HG03439 (cell line): ENCODE data around the gene FTL.

ENCODE experiments used
- ATAC-seq: cut with Tn5 transposase; IDR thresholded peaks from one replicate; pipeline ENCODE4 v1.9.1; 2021; ENCODE audit warnings: mild to moderate bottlenecking, moderate library complexity; ENCODE audit not compliant: unreplicated experiment

The FTL gene

DNA sequence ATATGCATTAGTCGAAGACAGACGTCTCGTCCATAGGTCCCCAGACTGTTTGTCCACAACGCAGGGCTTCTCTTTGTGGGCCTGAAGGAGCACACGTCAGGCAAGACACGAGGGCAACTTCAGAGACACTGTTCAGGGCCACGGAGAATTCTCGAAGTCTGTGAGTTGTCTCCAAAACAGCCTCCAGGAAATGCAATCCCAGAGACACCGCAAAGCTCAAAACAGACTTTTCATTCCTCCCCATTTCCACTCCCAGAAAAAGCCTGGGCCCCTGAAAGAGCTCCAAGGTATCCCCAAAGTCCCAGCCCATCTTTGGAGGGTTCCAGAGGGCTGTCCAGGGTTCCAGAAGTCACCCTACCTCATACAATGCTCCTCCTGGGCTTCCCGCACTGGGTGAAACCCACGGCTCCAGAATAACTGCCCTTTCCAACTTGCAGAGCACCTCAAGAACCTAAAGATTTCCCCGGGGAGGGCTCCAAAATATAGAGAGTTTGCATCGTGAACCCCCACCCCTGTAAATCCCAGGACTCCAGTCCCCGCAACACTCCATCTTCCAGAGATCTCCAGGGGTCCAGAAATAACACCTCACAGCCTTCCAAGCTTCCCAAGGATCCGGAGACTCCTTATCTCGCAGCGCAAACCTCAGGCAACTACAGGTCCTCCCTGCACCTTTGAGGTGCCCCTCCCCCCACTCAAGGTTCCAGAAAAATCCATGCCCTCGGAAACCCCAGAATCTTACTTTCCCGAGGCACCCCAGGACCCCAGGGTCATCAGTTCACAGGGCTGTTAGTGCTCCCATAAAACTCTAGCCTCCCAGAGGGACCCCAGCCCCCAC, 687 bp upstream of the FTL start:
- ATAC-seq, result no peak

DNA sequence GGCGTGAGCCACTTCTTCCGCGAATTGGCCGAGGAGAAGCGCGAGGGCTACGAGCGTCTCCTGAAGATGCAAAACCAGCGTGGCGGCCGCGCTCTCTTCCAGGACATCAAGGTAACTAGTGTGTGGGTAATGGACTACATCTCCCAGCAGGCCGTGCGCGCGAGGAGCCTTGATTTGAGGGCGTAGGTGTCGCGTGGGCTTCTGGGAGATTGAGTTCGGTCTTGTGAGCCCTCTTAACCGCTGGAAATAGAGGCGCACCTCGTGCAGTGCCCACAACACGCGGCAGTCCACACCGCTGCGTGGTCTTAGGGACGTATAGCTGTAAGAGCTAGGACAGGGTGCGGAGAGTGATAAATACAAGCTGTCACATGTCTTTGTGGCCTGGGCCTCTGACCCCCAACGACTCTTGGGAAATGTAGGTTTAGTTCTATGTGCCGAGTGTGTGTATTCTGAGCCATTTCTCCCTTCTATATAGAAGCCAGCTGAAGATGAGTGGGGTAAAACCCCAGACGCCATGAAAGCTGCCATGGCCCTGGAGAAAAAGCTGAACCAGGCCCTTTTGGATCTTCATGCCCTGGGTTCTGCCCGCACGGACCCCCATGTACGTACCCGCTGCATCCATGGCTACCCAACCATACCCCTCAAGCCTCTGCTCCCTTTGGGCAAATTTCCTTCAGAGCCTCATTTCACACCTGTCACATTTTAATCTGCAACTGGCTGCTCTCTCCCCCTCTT, 864 bp downstream of the FTL start:
- ATAC-seq, result peak; percentile 24

DNA sequence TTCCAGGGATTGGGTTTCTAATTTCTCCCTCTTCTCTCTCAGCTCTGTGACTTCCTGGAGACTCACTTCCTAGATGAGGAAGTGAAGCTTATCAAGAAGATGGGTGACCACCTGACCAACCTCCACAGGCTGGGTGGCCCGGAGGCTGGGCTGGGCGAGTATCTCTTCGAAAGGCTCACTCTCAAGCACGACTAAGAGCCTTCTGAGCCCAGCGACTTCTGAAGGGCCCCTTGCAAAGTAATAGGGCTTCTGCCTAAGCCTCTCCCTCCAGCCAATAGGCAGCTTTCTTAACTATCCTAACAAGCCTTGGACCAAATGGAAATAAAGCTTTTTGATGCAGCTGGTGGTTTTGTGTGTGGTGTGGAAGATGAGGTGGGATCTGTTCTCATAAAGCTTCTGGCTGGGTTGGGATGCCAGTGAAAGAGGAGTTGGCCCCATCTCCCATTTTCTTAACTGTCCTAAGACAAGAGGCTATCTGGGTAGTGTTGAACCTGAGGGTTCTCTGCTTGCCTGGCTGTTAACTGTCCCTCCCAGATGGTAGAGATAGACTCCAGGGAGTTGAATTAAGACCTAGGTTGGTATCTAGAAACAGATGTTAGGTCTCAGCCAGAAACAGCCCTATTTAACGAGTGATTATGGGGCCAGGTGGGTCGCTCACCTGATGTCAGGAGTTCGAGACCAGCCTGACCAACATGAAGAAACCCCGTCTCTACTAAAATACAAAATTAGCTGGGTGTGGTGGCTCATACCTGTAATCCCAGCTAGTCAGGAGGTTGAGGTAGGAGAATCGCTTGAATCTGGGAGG, 1.6 kb downstream of the FTL start:
- ATAC-seq, result no peak

DNA sequence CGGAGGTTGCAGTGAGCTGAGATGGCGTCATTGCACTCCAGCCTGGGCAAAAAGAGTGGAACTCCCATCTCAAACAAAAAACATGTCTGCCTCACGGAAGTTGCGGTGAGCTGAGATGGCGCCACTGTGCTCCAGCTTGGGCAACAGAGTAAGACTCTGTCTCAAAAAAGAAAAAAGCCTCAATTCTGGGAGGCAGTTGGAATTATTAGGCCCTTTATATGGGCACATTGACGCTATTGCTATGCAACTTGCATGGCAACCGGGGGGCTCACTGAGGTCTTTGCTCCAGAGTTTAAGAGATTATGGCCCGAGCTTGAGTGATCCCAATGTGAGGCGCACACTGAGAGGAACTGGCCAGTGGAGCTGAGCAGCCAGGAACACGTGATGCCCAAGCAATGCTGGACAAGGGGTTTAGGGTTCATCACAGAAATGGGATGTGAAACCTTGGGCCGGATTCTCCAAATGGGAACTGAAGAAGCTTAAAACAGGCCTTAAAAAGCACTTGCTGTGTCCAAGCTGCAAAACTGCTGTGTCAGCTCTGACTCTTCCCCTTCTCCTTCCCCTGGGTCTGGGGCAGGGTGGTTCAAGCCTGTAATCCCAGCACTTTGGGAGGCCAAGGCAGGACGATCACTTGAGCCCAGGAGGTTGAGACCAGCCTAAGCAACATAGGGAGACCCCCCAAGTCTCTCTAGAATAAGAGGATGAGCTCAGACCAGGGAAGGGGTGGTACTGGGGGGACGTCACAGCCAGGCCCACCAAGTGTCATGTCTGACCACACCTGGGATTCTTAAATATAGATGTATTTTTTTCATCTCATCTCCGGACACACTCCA, 2.5 kb downstream of the FTL start:
- no peak for ATAC-seq

DNA sequence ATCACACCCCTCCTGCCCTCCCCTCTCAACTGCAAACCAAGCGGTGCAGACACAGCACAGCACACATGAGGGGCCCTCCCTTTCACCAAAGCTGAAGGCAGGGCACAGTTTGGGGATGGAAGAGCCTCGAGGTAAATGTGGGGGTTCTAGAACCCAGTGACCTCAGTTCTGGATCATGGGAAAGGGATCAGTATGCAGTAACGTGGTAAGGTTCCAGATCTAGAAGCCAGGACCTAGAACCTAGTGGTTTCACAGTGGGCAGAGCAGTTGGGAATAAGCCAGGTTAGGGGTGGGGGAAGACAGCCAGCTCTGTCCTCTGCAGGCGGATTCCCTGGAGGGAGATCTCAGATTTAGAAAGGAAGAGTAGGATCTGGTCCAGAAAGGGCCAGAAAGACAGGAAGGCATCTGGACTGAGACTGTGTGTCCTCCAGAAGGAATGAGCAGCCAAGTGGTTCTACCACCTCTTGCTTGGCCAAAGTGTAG, 3.1 kb downstream of the FTL start:
- ATAC-seq, result no peak

DNA sequence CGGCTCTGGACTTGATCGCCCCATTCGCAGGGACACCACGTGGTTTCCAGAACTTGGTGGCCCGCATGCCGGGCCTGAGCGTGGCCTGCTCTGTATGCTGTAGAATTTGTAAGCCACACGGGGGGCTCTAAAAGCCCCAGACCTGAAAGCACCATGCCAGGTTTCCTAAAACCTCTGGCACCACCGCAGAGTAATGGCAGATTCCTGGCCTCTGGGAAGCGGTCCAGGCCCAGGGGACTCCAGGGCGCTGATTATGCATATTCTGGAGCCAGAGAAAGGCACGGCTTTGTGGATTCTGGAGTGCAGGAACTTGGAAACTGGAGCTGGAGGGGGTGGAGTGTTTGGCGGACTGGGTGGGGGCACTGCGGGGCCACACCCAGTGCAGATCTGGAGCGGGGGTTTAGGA, 3.7 kb downstream of the FTL start:
- no peak for ATAC-seq

DNA sequence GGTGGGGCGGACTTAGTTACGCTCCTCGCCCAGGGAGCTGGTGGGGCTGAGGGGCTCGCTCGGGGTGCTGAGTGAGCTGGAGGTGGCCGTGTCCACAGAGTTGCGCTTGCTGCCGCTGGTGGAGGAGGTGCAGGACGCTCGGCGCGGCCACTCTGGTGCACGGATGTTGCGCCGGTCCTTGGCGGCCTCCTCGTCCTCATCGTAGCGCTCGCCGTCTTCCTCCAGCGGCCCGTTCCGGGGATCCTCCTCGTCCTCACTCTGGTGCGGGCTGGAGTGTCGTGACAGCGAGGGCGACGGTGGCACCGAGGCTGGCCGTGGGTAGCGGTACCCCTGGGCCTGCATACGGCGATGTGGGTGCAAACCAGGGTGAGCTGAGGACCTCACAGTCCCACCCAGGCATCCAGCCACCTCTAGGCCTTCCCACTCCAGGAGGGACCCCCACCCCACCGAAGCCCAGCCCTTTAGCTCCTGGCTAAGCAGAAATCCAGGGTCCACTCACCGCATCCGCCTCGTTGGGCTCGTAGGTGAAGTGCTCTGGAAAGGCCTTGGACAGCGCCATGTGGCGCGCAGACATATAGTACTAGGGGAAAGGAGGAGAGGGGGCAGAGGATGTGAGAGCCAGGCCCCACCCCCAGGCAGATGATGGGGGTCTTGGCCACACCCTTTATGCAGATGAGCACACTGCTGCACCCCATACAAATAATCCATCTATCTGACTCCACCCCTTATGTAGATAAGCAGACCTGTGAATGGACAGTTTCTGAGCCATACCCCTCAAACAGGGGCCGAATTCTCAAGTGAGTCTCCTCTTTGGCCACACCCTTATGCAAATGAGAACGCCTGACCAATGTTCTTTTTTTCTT, 4.4 kb downstream of the FTL start:
- ATAC-seq, result no peak

DNA sequence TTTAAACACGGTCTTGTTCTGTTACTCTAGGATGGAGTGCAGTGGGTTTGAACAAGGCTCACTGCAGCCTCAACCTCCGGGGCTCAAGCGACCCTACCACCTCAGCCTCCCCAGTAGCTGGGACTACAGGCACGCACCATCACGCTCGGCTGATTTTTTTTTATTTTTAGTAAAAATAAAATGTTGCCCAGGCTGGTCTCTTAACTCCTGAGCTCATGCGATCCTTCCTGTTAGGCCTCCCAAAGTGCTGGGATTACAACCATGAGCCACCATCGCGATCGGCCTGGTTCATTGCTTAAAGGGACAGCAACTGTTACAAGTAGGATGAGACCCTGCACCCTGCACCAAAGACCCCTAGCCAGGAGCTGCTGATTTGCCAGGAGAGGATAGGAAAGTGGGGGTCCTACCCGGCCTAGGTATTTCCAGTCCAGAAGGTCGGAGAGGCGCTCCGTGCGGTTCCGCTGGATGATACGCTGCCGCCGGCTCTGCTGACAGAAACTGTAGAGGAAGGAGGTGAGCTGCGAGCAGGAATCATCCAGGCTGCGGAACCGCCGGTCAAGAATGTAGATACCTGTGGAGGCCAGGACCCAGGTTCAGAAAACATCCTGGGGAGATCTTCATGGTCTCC, 5.1 kb downstream of the FTL start:
- ATAC-seq, result no peak

DNA sequence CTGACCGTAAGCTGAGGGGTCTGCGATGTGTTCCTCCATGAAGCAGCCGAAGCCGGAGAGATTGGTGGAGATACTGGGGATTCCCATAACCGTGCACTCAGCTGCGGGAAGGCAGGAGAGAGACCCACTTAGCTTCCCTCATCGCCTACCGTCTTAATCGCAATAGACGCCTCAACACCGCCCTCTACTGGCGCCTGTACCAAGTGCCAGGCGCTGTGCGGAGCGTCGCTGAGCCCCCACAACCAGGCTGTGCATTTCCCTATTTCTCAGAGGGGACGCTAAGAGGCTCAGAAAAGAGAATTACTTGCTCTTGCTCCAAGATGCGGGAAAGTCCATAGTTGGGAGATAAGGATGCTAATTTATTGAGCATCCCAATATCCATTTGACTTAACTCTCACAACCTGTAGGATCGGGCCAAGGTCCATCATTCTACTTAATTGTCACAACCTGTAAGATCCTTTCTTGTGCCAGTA, 5.8 kb downstream of the FTL start:
- ATAC-seq, result no peak

DNA sequence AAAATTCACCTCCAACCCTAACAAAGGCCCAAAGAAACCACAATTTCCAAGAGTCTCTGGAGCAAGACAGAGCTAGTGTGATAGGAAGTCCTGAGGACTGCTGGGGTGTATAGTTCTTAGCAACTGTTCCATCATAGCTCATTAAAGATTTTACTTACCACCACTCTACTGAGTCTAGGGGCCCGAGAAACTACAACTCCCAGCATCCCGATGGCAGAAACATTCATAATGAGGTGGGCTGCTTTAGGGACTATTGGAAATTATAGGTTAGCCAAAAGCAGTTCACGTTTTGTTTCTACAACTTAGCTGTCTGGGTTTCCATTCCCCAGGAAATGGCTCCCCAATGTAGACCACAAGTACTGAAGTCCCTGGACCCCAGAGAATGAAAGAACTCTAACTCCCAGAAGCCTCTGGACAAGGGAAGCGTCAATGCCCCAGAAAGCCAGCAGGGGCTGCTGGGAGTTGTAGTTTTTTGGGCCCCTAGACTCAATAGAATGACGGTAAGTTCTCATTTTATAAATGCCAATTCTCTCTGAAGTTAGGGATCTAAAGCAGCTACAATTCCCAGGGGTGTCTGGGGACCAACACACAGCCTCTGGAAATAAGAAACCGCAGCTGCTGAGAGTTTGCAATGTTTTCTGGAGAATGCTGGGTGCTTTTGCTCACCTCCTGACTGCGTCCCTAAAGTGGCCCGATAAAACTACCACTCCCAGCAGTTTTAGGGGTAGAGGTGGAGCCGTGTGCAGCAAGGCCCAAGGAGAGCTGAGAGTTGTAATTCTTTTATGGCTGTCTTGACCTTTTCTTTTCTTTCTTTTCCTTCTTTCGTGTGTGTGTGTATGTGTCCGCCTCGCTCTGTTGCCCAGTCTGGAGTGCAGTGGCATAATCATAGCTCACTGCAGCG, 11.1 kb downstream of the FTL start:
- no peak for ATAC-seq

DNA sequence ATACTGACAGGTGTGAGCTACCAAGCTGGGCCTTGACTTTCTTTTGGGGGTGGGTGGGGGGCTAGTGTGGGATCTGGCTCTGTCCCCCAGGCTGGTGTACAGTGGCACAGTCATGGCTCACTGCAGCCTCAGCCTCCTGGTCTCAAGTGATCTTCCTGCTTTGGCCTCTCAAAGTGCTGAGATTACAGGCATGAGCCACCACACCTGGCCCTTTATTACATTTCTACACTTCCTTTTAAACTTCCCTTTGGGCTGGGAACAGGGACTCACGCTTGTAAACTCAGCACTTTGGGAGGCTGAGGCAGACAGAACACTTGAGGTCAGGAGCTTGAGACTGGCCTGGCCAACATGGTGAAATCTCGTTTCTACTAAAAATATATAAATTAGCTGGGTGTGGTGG, 12.0 kb downstream of the FTL start:
- no peak for ATAC-seq

DNA sequence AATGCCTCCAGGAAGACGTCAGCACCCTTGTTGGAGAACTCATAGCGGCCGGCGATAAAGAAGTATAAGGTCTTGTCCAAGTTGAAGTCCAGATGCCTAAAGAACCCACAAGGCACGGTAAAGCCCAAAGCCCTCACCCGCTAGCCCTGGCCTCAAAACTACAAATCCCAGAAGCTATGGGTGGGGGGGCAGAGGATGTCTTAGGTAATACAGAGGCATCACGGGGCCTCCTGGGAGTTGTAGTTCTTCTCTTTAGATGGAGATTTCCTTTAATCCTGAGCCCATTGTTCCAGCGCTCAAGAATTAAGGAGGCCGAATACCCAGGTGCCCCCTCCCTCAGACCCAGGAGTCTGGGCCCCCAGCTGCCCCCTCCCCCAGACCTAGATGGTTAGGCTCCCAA, 17.2 kb downstream of the FTL start:
- ATAC-seq, result no peak

DNA sequence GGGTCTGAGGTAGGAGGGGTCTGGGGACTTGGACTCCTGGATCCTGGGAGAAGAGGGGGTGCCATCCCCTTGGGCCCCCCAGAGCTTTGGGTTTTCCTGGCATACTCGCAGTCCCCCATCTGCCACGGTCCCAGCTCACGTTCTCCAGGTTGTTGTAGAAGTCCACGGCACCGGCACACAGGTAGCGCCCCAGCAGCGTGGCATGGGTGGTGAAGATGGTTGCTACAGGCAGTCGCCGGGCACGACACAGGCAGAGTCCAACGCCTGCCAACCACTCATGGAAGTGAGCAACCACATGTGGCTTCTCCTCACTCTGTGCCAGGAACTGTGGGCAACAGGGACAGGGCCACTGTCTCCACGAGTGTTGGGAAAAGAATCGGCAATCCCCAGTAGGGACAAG, 20.6 kb downstream of the FTL start:
- ATAC-seq, result no peak

DNA sequence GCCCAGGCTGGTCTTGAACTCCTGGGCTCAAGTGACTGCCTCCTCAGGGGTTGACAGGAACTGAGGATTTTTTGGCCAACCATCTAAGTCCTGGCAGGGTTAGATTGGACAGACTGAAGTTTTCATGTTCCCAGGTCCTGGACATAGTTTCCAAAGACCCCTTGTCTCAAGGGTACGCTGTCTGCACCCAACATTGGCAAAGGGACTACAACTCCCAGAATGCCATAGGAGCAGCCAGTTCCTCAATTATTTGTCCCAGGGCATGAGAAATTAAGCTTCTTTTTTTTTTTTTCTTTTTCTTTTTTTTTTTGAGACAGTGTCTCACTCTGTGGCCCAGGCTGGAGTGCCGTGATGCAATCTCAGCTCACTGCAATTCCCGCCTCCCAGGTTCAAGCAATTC, 21.1 kb downstream of the FTL start:
- ATAC-seq, result no peak

DNA sequence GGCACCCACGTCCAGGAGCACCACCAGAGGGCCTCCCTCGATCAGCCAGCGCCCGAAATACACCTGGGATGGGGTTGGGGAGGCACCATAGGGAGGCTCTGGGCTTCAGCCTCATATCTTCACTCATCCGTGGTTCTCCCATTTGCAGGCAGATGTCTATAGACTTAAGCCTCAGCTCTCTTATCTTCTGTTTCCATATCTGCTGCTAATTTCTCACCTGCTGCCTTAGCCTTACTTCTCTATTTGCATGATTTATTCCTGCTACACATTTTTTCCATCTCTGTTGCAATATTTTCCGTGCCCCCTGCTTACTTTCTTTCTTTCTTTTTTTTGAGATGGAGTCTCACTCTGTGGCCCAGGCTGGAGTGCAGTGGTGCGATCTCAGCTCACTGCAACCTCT, 22.2 kb downstream of the FTL start:
- no peak for ATAC-seq

DNA sequence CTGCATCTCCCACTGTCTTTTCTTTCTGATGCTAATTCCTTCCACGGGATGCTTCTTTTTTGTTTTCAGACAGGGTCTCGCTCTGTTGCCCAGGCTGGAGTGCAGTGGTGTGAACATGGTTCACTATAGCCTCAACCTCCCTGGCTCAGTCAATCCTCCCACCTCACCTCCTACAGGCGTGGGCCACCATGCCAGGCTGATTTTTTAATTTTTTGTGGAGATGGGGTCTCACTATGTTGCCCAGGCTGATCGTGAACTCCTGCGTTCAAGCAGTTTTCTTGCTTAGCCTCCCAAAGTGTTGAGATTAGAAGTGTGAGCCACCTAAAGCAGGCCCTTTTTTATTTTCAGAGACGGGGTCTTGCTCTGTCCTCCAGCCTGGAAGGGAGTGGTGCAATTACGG, 23.2 kb downstream of the FTL start:
- no peak for ATAC-seq

DNA sequence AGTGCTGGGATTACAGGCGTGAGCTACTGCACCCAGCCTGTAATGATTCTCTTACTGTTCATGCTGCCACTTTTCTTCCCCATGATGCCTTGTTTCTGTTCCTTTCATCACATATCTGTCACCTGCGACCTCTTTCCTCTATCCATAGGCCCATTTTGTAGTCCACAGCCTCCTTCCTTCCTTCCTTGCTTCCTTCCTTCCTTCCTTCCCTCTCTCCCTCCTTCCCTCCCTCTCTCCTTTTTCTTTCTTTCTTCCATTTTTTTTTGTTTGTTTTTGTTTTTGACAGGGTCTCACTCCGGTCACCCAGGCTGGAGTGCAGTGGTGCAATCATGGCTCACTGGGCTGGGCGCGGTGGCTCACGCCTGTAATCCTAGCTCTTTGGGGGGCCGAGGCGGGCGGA, 23.8 kb downstream of the FTL start:
- ATAC-seq, result no peak

DNA sequence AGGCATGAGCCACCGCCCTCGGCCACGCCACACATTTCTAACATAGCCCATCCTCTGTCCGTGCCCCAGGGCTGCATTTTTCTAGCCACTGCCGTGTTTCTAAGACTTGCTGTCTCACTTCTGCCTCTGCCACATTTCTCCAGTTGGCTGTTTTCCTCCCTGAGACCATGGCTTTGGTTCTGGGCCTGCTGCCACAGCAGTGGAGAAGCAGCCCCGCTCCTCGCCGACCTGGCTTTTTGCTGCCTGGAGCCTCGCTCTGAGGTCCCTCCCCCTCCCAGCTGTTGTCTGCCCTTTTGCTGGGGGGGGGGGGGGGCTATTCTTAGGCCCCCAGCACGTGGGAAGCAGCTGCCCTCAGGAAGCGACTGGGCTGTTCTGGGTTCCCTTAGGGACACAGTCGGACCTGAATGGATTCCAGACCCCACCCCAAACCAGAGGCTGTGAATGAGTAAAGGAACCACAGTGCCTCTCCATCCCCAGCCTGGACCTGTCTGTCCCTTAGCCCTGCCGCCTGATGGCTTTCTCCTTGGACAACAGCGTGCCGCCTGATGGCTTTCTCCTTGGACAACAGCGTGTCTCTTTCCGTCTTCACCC, 24.7 kb downstream of the FTL start:
- ATAC-seq, result no peak
